HFFc6 (cell line): ENCODE data around the gene RNF224. TPM values are rescaled to one million over a fixed set of nuclear protein-coding genes. Genes with fewer than 3 reads are reported as not detected.
"Not testable (repeated sequence)": the region's sequence is repeated elsewhere in the genome, so short reads cannot be mapped to it uniquely, and the experiment has no call there.

Experiments used
- DNase-seq: peaks from one replicate; pipeline ENCODE4 v3.0.0-alpha.2; 2018
- H3K27ac Mint-ChIP-seq: 2 replicates; pipeline ENCODE4 v1.8.0; 2020; ENCODE audit warnings: mild to moderate bottlenecking, mixed read lengths
- H3K27me3 Mint-ChIP-seq: 2 replicates; pipeline ENCODE4 v1.8.0; 2021; ENCODE audit warnings: mild to moderate bottlenecking, moderate library complexity, mixed read lengths; ENCODE audit not compliant: insufficient read depth
- H3K36me3 Mint-ChIP-seq: 2 replicates; pipeline ENCODE4 v1.8.0; 2021; ENCODE audit warnings: low read depth, mixed read lengths
- H3K4me1 Mint-ChIP-seq: 2 replicates; pipeline ENCODE4 v1.8.0; 2020; ENCODE audit warnings: low read depth, mixed read lengths
- H3K4me3 Mint-ChIP-seq: 2 replicates; pipeline ENCODE4 v1.8.0; 2020; ENCODE audit warnings: mild to moderate bottlenecking, moderate library complexity, mixed read lengths
- H3K9me3 Mint-ChIP-seq: 2 replicates; pipeline ENCODE4 v1.8.0; 2020; ENCODE audit warnings: mild to moderate bottlenecking, mixed read lengths
- CTCF ChIP-seq: fragments of 200-600 bp; sonication (generic); IDR thresholded peaks from 2 replicates; pipeline ENCODE4 v1.5.0; 2021; ENCODE audit warnings: antibody characterized with exemption, mild to moderate bottlenecking
- total RNA-seq, 6 experiments: library from RNA; stranded (reverse); fragmentation: NEBNext Ultra II Directional; extraction: Animal tissue kit (Norgen Biotek cat#: 25700); gene quantifications; 2 replicates in 1 of 6; 3 replicates in 5 of 6; pipeline ENCODE4 v1.2.3, GENCODE V29; 2021

Gene RNF224
- total RNA-seq, 6 experiments from 2014 or later, result not detected

DNA sequence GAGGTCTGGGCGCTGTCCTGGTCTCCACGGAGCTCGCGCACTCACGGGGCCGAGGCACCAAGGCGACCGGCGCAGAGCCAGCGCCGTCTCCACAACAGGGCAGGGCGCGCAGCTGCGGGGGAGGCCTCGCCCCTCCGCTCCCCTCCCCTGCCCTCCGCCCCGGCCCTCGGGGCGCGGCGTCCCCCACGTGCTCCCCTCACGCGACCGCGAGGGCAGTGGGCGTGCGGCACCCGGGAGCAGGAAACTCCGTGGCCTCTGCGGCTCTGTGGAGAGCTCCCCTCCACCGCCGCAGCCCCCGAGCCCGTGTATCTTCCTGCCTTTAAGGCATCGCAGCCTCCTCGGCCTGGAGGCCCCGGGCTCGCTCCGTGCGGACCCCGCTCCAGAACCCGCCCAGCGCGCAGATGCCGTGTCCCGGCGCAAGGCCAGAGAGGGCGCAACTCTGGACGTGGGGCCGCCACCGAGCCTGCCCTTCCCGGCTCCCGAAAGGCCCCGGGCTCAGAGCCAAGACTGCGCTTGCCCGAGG is 13.1 kb downstream of the RNF224 start:
- H3K9me3 Mint-ChIP-seq, result peaks cover 11% of the 10 kb centered on the region
- H3K27me3 Mint-ChIP-seq, result peaks cover 21% of the 10 kb centered on the region
- peaks cover 31% of the 10 kb centered on the region for H3K4me1 Mint-ChIP-seq
- H3K4me3 Mint-ChIP-seq, result peak overlapping the region; percentile 92
- peak overlapping the region; percentile 93 for H3K27ac Mint-ChIP-seq
- H3K36me3 Mint-ChIP-seq, result peaks cover 21% of the 10 kb centered on the region
- DNase-seq, result peak; percentile 56
- TF ChIP-seq CTCF, result peak; percentile 33; the same call in 1 of the 2 replicates

- Mint-ChIP-seq H3K27me3 (peaks cover 21% of the 10 kb centered on the region), H3K4me1 (peaks cover 31% of the 10 kb centered on the region)
Observed at GRCh38 chr9:137240841-137241489, 13.7 kb downstream of the RNF224 start, which contains the start of gene TUBB4B. Gene TUBB4B (plus strand): TSS chr9:137241287. CDS start chr9:137241361, 74 bp downstream.

DNA sequence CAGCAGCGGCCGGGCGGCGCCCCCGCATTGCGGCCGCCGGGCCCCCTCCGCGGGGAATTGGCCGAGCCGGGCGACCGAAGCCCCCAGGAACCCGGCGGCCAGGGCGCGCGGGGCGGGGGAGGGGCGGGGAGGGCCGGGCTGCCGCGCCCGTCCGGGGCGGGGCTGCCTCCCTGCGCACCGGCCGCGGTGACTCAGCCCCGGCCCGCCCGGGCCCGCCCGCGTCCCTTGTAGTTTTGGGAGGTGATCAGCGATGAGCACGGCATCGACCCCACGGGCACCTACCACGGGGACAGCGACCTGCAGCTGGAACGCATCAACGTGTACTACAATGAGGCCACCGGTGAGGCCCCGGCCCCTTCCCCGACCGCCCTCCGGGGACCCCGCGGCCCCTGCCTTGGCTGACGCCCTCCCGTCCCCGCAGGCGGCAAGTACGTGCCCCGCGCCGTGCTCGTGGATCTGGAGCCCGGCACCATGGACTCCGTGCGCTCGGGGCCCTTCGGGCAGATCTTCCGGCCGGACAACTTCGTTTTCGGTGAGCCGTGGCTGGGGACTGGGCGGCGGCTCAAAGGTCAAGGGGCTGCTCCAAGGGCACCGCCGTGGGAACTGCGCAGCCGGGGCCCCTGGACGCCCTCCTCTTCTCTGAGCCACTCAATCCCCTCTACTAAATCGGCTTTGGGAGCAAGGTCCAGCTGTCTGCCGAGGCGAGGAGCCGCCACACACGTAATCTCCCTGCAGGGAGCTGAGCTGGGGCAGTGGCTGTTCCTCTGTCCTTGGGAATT is 14.4 kb downstream of the RNF224 start:
- Mint-ChIP-seq H3K27me3 (peaks cover 21% of the 10 kb centered on the region), H3K36me3 (peaks cover 21% of the 10 kb centered on the region), H3K9me3 (peaks cover 11% of the 10 kb centered on the region), H3K4me3 (peak overlapping the region; percentile 94), H3K4me1 (peaks cover 31% of the 10 kb centered on the region), H3K27ac (peak overlapping the region; percentile 89)
- DNase-seq, result peak; percentile 28
- no peak for TF ChIP-seq CTCF

More at GRCh38 chr9:137240841-137241489, 13.7 kb downstream of the RNF224 start, which contains the start of gene TUBB4B:
- Mint-ChIP-seq H3K36me3 (peaks cover 21% of the 10 kb centered on the region), H3K4me3 (peak within 1 kb of the TSS; percentile 94), H3K9me3 (peaks cover 11% of the 10 kb centered on the region), H3K27ac (peak within 1 kb of the TSS; percentile 93)
- no peak for TF ChIP-seq CTCF
- DNase-seq, result peak; percentile 100

- H3K27me3 Mint-ChIP-seq, result peaks cover 24% of the 10 kb centered on the region
- H3K4me1 Mint-ChIP-seq, result peaks cover 31% of the 10 kb centered on the region
Observed at GRCh38 chr9:137242269-137243203, 15.2 kb downstream of the RNF224 start.

GRCh38 chr9:137243266-137243625 is 15.9 kb downstream of the RNF224 start:
- Mint-ChIP-seq H3K4me1 (peaks cover 31% of the 10 kb centered on the region), H3K27ac (peak overlapping the region; percentile 52), H3K36me3 (peaks cover 21% of the 10 kb centered on the region), H3K9me3 (peaks cover 11% of the 10 kb centered on the region), H3K27me3 (peaks cover 24% of the 10 kb centered on the region), H3K4me3 (peak overlapping the region; percentile 94)
- not testable (repeated sequence) for DNase-seq

More at GRCh38 chr9:137242269-137243203, 15.2 kb downstream of the RNF224 start:
- Mint-ChIP-seq H3K36me3 (peaks cover 21% of the 10 kb centered on the region), H3K9me3 (peaks cover 11% of the 10 kb centered on the region), H3K4me3 (peak overlapping the region; percentile 94), H3K27ac (peak overlapping the region; percentile 89)
- no peak for DNase-seq
- TF ChIP-seq CTCF, result no peak
